IMR-90 (cell line): Measurements from ENCODE around the gene CLEC11A. TPM values are rescaled to one million over a fixed set of nuclear protein-coding genes. Genes with fewer than 3 reads are reported as not detected.

Experiments used
- polyA plus RNA-seq, 3 experiments: library from polyadenylated mRNA; depleted of rRNA; stranded (reverse); fragments of >200 nt; gene quantifications; 2 replicates each; pipeline ENCODE4 v1.2.3, GENCODE V29; 2012; ENCODE audit warnings: low replicate concordance in 1 of 3
- total RNA-seq: library from RNA; depleted of rRNA; stranded (reverse); fragments of >200 nt; gene quantifications from 2 replicates; pipeline ENCODE4 v1.2.3, GENCODE V29; 2012
- TF ChIP-seq, protein P1 (sequence below): conservative IDR thresholded peaks from 2 replicates; pipeline ENCODE4 v1.5.1; 2012; ENCODE audit warnings: mild to moderate bottlenecking, low read depth, low read length, improper control_type of control experiment

Gene CLEC11A
- total and polyA plus RNA-seq, 2 of the 4 experiments (the other 2 are of a cell fraction): 17.0 to 152 TPM

GRCh38 chr19:50713556-50714236, 9.5 kb upstream of the CLEC11A start (continued):
- TF ChIP-seq, protein P1, sequence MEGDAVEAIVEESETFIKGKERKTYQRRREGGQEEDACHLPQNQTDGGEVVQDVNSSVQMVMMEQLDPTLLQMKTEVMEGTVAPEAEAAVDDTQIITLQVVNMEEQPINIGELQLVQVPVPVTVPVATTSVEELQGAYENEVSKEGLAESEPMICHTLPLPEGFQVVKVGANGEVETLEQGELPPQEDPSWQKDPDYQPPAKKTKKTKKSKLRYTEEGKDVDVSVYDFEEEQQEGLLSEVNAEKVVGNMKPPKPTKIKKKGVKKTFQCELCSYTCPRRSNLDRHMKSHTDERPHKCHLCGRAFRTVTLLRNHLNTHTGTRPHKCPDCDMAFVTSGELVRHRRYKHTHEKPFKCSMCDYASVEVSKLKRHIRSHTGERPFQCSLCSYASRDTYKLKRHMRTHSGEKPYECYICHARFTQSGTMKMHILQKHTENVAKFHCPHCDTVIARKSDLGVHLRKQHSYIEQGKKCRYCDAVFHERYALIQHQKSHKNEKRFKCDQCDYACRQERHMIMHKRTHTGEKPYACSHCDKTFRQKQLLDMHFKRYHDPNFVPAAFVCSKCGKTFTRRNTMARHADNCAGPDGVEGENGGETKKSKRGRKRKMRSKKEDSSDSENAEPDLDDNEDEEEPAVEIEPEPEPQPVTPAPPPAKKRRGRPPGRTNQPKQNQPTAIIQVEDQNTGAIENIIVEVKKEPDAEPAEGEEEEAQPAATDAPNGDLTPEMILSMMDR: no peak
